HEK293 (cell line): ENCODE measurements around the gene POLR2E.

Experiments used
- BCL6B ChIP-seq: fragments of 450-650 bp; formaldehyde crosslinking; IDR thresholded peaks from 2 replicates; pipeline ENCODE4 v1.5.1; 2017; ENCODE audit warnings: missing biosample characterization, missing genetic modification characterization
- CTCF ChIP-seq: fragments of 450-650 bp; formaldehyde crosslinking; IDR thresholded peaks from 2 replicates; pipeline ENCODE4 v1.5.1; 2016; ENCODE audit warnings: missing biosample characterization, missing genetic modification characterization
- FEZF1 ChIP-seq: fragments of 450-650 bp; formaldehyde crosslinking; IDR thresholded peaks from 2 replicates; pipeline ENCODE4 v1.5.1; 2016; ENCODE audit warnings: missing biosample characterization, missing genetic modification characterization
- GLIS1 ChIP-seq: fragments of 450-650 bp; formaldehyde crosslinking; IDR thresholded peaks from 2 replicates; pipeline ENCODE4 v1.5.1; 2016; ENCODE audit warnings: missing biosample characterization, missing genetic modification characterization
- HOXA7 ChIP-seq: sonication (generic); formaldehyde crosslinking; IDR thresholded peaks from 2 replicates; pipeline ENCODE4 v1.8.1; 2022; ENCODE audit warnings: missing genetic modification reagents, borderline replicate concordance
- KLF1 ChIP-seq: fragments of 450-650 bp; formaldehyde crosslinking; IDR thresholded peaks from 2 replicates; pipeline ENCODE4 v1.5.1; 2016; ENCODE audit warnings: missing biosample characterization, missing genetic modification characterization
- KLF10 ChIP-seq: fragments of 450-650 bp; IDR thresholded peaks from 2 replicates; pipeline ENCODE4 v1.5.1; 2018; ENCODE audit warnings: missing biosample characterization, mild to moderate bottlenecking, missing genetic modification characterization
- KLF17 ChIP-seq: fragments of 450-650 bp; formaldehyde crosslinking; IDR thresholded peaks from 2 replicates; pipeline ENCODE4 v1.5.1; 2016; ENCODE audit warnings: missing biosample characterization, missing genetic modification characterization
- KLF8 ChIP-seq: fragments of 450-650 bp; formaldehyde crosslinking; IDR thresholded peaks from 2 replicates; pipeline ENCODE4 v1.5.1; 2016; ENCODE audit warnings: missing biosample characterization, missing genetic modification characterization
- REST ChIP-seq: fragments of 450-650 bp; formaldehyde crosslinking; IDR thresholded peaks from 2 replicates; pipeline ENCODE4 v1.5.1; 2016; ENCODE audit warnings: missing biosample characterization, missing genetic modification characterization
- SP7 ChIP-seq: fragments of 450-650 bp; formaldehyde crosslinking; IDR thresholded peaks from 2 replicates; pipeline ENCODE4 v1.5.1; 2016; ENCODE audit warnings: missing biosample characterization, missing genetic modification characterization
- ZBTB17 ChIP-seq: fragments of 450-650 bp; formaldehyde crosslinking; IDR thresholded peaks from 2 replicates; pipeline ENCODE4 v1.5.1; 2016; ENCODE audit warnings: missing biosample characterization, missing genetic modification characterization
- ZBTB48 ChIP-seq: fragments of 450-650 bp; formaldehyde crosslinking; IDR thresholded peaks from 2 replicates; pipeline ENCODE4 v1.5.1; 2016; ENCODE audit warnings: missing biosample characterization, missing genetic modification characterization
- ZBTB8A ChIP-seq: fragments of 450-650 bp; formaldehyde crosslinking; IDR thresholded peaks from 2 replicates; pipeline ENCODE4 v1.5.1; 2016; ENCODE audit warnings: missing biosample characterization, missing genetic modification characterization
- ZFP41 ChIP-seq: fragments of 450-650 bp; formaldehyde crosslinking; IDR thresholded peaks from 2 replicates; pipeline ENCODE4 v1.5.1; 2016; ENCODE audit warnings: missing biosample characterization, missing genetic modification characterization, borderline replicate concordance
- ZNF10 ChIP-seq: fragments of 450-650 bp; formaldehyde crosslinking; IDR thresholded peaks from 2 replicates; pipeline ENCODE4 v1.5.1; 2017; ENCODE audit warnings: missing biosample characterization, missing genetic modification characterization
- ZNF140 ChIP-seq: fragments of 450-650 bp; formaldehyde crosslinking; IDR thresholded peaks from 2 replicates; pipeline ENCODE4 v1.5.1; 2016; ENCODE audit warnings: missing biosample characterization, missing genetic modification characterization
- ZNF146 ChIP-seq: fragments of 450-650 bp; formaldehyde crosslinking; IDR thresholded peaks from 2 replicates; pipeline ENCODE4 v1.5.1; 2016; ENCODE audit warnings: missing biosample characterization, missing genetic modification characterization
- ZNF16 ChIP-seq: fragments of 450-650 bp; formaldehyde crosslinking; IDR thresholded peaks from 2 replicates; pipeline ENCODE4 v1.5.1; 2016; ENCODE audit warnings: low read depth, missing biosample characterization, missing genetic modification characterization
- ZNF174 ChIP-seq: fragments of 450-650 bp; formaldehyde crosslinking; IDR thresholded peaks from 2 replicates; pipeline ENCODE4 v1.5.0; 2017; ENCODE audit warnings: missing biosample characterization, mild to moderate bottlenecking, missing genetic modification characterization
- ZNF175 ChIP-seq: fragments of 450-650 bp; formaldehyde crosslinking; IDR thresholded peaks from 2 replicates; pipeline ENCODE4 v1.5.1; 2016; ENCODE audit warnings: missing biosample characterization, missing genetic modification characterization
- ZNF354C ChIP-seq: fragments of 450-650 bp; formaldehyde crosslinking; IDR thresholded peaks from 2 replicates; pipeline ENCODE4 v1.5.1; 2016; ENCODE audit warnings: missing biosample characterization, missing genetic modification characterization, low read depth, borderline replicate concordance
- ZNF37A ChIP-seq: fragments of 450-650 bp; IDR thresholded peaks from 2 replicates; pipeline ENCODE4 v1.5.1; 2018; ENCODE audit warnings: missing biosample characterization, missing genetic modification characterization
- ZNF394 ChIP-seq: fragments of 450-650 bp; formaldehyde crosslinking; IDR thresholded peaks from 2 replicates; pipeline ENCODE4 v1.5.1; 2016; ENCODE audit warnings: missing biosample characterization, missing genetic modification characterization, mild to moderate bottlenecking, moderate library complexity, borderline replicate concordance
- ZNF658 ChIP-seq: fragments of 450-650 bp; formaldehyde crosslinking; IDR thresholded peaks from 2 replicates; pipeline ENCODE4; 2016; ENCODE audit warnings: missing biosample characterization, missing genetic modification characterization
- ZNF704 ChIP-seq: fragments of 450-650 bp; formaldehyde crosslinking; IDR thresholded peaks from 2 replicates; pipeline ENCODE4 v1.5.1; 2016; ENCODE audit warnings: missing biosample characterization, missing genetic modification characterization
- ZNF792 ChIP-seq: fragments of 450-650 bp; formaldehyde crosslinking; IDR thresholded peaks from 2 replicates; pipeline ENCODE4 v1.5.1; 2016; ENCODE audit warnings: missing biosample characterization, missing genetic modification characterization
- ZNF830 ChIP-seq: fragments of 450-650 bp; IDR thresholded peaks from 2 replicates; pipeline ENCODE4 v1.5.0; 2018; ENCODE audit warnings: missing biosample characterization, missing genetic modification characterization, low read depth, mild to moderate bottlenecking, moderate library complexity
- TF ChIP-seq, protein P1 (sequence below): fragments of 450-650 bp; formaldehyde crosslinking; IDR thresholded peaks from 2 replicates; pipeline ENCODE4 v1.5.1; 2016; ENCODE audit warnings: missing biosample characterization, missing genetic modification characterization, borderline replicate concordance
- TF ChIP-seq, protein P2 (sequence below): fragments of 450-650 bp; formaldehyde crosslinking; IDR thresholded peaks from 2 replicates; pipeline ENCODE4 v1.5.1; 2016; ENCODE audit warnings: missing biosample characterization, missing genetic modification characterization

POLR2E gene

GRCh38 chr19:1122972-1123363, 27.8 kb upstream of the POLR2E start (continued):
- TF ChIP-seq, protein P1, sequence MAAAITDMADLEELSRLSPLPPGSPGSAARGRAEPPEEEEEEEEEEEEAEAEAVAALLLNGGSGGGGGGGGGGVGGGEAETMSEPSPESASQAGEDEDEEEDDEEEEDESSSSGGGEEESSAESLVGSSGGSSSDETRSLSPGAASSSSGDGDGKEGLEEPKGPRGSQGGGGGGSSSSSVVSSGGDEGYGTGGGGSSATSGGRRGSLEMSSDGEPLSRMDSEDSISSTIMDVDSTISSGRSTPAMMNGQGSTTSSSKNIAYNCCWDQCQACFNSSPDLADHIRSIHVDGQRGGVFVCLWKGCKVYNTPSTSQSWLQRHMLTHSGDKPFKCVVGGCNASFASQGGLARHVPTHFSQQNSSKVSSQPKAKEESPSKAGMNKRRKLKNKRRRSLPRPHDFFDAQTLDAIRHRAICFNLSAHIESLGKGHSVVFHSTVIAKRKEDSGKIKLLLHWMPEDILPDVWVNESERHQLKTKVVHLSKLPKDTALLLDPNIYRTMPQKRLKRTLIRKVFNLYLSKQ (tag by site-specific recombination) = no peak
- TF ChIP-seq ZNF10 (tag by site-specific recombination) (no peak), ZNF394 (tag by site-specific recombination) (no peak), ZNF704 (tag by site-specific recombination) (no peak), ZNF792 (tag by site-specific recombination) (no peak), HOXA7 (CRISPR knock-in tag) (no peak), ZNF16 (no peak), ZNF658 (tag by site-specific recombination) (no peak), KLF10 (tag by site-specific recombination) (peak; percentile 92), KLF17 (tag by site-specific recombination) (no peak; the same call in 1 of the 2 replicates), GLIS1 (no peak), ZFP41 (tag by site-specific recombination) (no peak), ZNF354C (no peak), ZBTB17 (tag by site-specific recombination) (no peak), ZNF146 (tag by site-specific recombination) (no peak), KLF1 (tag by site-specific recombination) (peak; percentile 99), ZNF37A (tag by site-specific recombination) (no peak), ZNF175 (tag by site-specific recombination) (no peak), ZBTB8A (no peak), FEZF1 (tag by site-specific recombination) (no peak), SP7 (tag by site-specific recombination) (no peak), ZNF174 (tag by site-specific recombination) (no peak), REST (tag by site-specific recombination) (no peak), ZNF830 (no peak), KLF8 (tag by site-specific recombination) (peak; percentile 99), CTCF (tag by site-specific recombination) (no peak), BCL6B (tag by site-specific recombination) (no peak), ZNF140 (tag by site-specific recombination) (no peak), ZBTB48 (tag by site-specific recombination) (no peak)
- TF ChIP-seq, protein P2, sequence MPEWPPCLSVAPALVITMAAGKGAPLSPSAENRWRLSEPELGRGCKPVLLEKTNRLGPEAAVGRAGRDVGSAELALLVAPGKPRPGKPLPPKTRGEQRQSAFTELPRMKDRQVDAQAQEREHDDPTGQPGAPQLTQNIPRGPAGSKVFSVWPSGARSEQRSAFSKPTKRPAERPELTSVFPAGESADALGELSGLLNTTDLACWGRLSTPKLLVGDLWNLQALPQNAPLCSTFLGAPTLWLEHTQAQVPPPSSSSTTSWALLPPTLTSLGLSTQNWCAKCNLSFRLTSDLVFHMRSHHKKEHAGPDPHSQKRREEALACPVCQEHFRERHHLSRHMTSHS = no peak
